ENCODE data around the gene SEPHS2.

Gene SEPHS2

DNA sequence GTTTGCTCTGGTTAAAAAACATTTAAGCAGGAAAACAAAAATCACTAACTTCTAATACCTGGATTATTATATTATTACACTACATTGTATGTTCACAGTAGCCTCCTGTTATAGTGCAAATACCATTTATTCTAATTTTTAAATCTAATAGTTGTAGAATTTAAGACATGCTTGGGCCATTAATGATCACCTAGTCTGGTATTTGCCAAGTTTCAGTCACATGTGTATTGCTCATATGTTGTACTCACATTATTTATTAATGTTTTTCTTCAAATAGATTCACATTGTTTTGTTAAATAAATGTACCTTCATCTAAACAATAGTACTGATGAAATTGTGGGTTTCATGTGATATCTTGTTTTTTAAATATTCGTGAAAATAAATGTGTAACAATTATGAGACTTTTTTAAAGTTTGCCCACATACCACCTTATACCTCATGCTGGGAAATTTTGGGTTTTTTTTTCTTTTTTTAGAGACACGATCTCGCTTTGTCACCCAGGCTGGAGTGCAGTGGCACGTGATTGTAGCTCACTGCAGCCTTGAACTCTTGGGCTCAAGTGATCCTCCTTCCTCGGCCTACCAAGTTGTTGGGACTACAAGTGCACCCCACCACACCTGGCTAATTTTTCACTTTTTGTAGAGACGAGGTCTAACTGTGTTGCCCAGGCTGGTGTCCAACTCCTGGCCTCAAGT, 32.4 kb downstream of the SEPHS2 start:
- Histone ChIP-seq H3K9ac (ENCODE audit: low read depth, low read length) (no peak overlapping the region), H3K4me1 (ENCODE audit: insufficient read depth, low read length) (peaks cover 58% of the 10 kb centered on the region), H3K4me3 (ENCODE audit: low read depth in 1 of 2, low read length in 2 of 2) (no peak overlapping the region), H3K4me2 (ENCODE audit: insufficient read depth, low read length) (no peak overlapping the region), H3K9me3 (ENCODE audit: insufficient read depth, low read length, severe bottlenecking) (no peaks in the 10 kb centered on the region), H3K27ac (ENCODE audit: low read length) (no peak overlapping the region), H3K36me3 (ENCODE audit: insufficient read depth, low read length) (peaks cover 55% of the 10 kb centered on the region), H3K79me2 (ENCODE audit: insufficient read depth, low read length) (peaks cover 58% of the 10 kb centered on the region), H3K27me3 (ENCODE audit: insufficient read depth, low read length, poor library complexity) (no peaks in the 10 kb centered on the region), H4K20me1 (ENCODE audit: insufficient read depth, low read length) (peaks cover 11% of the 10 kb centered on the region; the same call in 1 of the 2 replicates), H2AFZ (ENCODE audit: low read depth, low read length) (no peak overlapping the region)
- TF ChIP-seq, protein P1, sequence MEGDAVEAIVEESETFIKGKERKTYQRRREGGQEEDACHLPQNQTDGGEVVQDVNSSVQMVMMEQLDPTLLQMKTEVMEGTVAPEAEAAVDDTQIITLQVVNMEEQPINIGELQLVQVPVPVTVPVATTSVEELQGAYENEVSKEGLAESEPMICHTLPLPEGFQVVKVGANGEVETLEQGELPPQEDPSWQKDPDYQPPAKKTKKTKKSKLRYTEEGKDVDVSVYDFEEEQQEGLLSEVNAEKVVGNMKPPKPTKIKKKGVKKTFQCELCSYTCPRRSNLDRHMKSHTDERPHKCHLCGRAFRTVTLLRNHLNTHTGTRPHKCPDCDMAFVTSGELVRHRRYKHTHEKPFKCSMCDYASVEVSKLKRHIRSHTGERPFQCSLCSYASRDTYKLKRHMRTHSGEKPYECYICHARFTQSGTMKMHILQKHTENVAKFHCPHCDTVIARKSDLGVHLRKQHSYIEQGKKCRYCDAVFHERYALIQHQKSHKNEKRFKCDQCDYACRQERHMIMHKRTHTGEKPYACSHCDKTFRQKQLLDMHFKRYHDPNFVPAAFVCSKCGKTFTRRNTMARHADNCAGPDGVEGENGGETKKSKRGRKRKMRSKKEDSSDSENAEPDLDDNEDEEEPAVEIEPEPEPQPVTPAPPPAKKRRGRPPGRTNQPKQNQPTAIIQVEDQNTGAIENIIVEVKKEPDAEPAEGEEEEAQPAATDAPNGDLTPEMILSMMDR (IDR thresholded peaks at IDR 0.05; ENCODE audit: borderline replicate concordance, extremely low read depth, low read length, poor library complexity, severe bottlenecking) = no peak
- TF ChIP-seq EZH2 (IDR thresholded peaks at IDR 0.05; ENCODE audit: borderline replicate concordance, low read depth, low read length, severe bottlenecking) = no peak
- ATAC-seq (ENCODE audit: insufficient read depth, low read depth) = no peak
- DNase-seq = no peak

GRCh38 chr16:30409125-30410060, 36.3 kb downstream of the SEPHS2 start:
- H3K9me3 ChIP-seq (ENCODE audit: insufficient read depth, low read length, severe bottlenecking) = no peaks in the 10 kb centered on the region
- DNase-seq (peak; percentile 93), ATAC-seq (ENCODE audit: insufficient read depth, low read depth) (peak; percentile 71)
- no peak for TF ChIP-seq EZH2 (IDR thresholded peaks at IDR 0.05; ENCODE audit: borderline replicate concordance, low read depth, low read length, severe bottlenecking)
- TF ChIP-seq, protein P1 (IDR thresholded peaks at IDR 0.05; ENCODE audit: borderline replicate concordance, extremely low read depth, low read length, poor library complexity, severe bottlenecking) = peak; percentile 98
- H3K4me1 ChIP-seq (ENCODE audit: insufficient read depth, low read length) = peaks cover 54% of the 10 kb centered on the region
- peaks cover 56% of the 10 kb centered on the region for H3K79me2 ChIP-seq (ENCODE audit: insufficient read depth, low read length)
- H3K27me3 ChIP-seq (ENCODE audit: insufficient read depth, low read length, poor library complexity) = no peaks in the 10 kb centered on the region
- H3K4me3 ChIP-seq (ENCODE audit: low read depth in 1 of 2, low read length in 2 of 2) = peak overlapping the region in 1 of 2 experiments; percentile 78; a peak in 2 of 4 replicates
- peaks cover 10% of the 10 kb centered on the region; the same call in 1 of the 2 replicates for H4K20me1 ChIP-seq (ENCODE audit: insufficient read depth, low read length)
- H3K36me3 ChIP-seq (ENCODE audit: insufficient read depth, low read length) = peaks cover 48% of the 10 kb centered on the region
- peak overlapping the region; percentile 78 for H3K27ac ChIP-seq (ENCODE audit: low read length)
- H3K9ac ChIP-seq (ENCODE audit: low read depth, low read length) = peak overlapping the region; percentile 49
- H3K4me2 ChIP-seq (ENCODE audit: insufficient read depth, low read length) = peak overlapping the region; percentile 72
- peak overlapping the region; percentile 62 for H2AFZ ChIP-seq (ENCODE audit: low read depth, low read length)

- Histone ChIP-seq H3K4me2 (ENCODE audit: insufficient read depth, low read length) (peak overlapping the region; percentile 72), H3K9ac (ENCODE audit: low read depth, low read length) (peak overlapping the region; percentile 78), H3K27me3 (ENCODE audit: insufficient read depth, low read length, poor library complexity) (no peaks in the 10 kb centered on the region), H3K4me1 (ENCODE audit: insufficient read depth, low read length) (peaks cover 54% of the 10 kb centered on the region), H3K9me3 (ENCODE audit: insufficient read depth, low read length, severe bottlenecking) (no peaks in the 10 kb centered on the region), H4K20me1 (ENCODE audit: insufficient read depth, low read length) (peaks cover 10% of the 10 kb centered on the region; the same call in 1 of the 2 replicates), H3K4me3 (ENCODE audit: low read depth in 1 of 2, low read length in 2 of 2) (peak overlapping the region; percentile 70 to 78; a peak in 3 of 4 replicates), H3K36me3 (ENCODE audit: insufficient read depth, low read length) (peaks cover 34% of the 10 kb centered on the region), H3K79me2 (ENCODE audit: insufficient read depth, low read length) (peaks cover 45% of the 10 kb centered on the region), H2AFZ (ENCODE audit: low read depth, low read length) (peak overlapping the region; percentile 75), H3K27ac (ENCODE audit: low read length) (peak overlapping the region; percentile 78)
- no peak for DNase-seq
- no peak; the same call in 2 of the 3 replicates for ATAC-seq (ENCODE audit: insufficient read depth, low read depth)
- TF ChIP-seq EZH2 (IDR thresholded peaks at IDR 0.05; ENCODE audit: borderline replicate concordance, low read depth, low read length, severe bottlenecking) = no peak
- TF ChIP-seq, protein P1 (IDR thresholded peaks at IDR 0.05; ENCODE audit: borderline replicate concordance, extremely low read depth, low read length, poor library complexity, severe bottlenecking) = no peak
Observed at GRCh38 chr16:30407804-30408534, 37.7 kb downstream of the SEPHS2 start.
